CD14-positive monocyte (primary cell): ENCODE data around the gene LAMA3. TPM values are rescaled to one million over a fixed set of nuclear protein-coding genes. Genes with fewer than 3 reads are reported as not detected.

Experiments used
- DNase-seq, 3 donors: peaks; one replicate each; pipeline ENCODE4 v3.0.0-alpha.2; 2011 to 2022
- H2AFZ ChIP-seq: 2 replicates; pipeline ENCODE4 v1.6.0; 2012; ENCODE audit warnings: mild to moderate bottlenecking, low read depth, low read length, inconsistent platforms; ENCODE audit not compliant: insufficient read depth, poor library complexity, severe bottlenecking
- H3K27ac ChIP-seq, 2 donors: 1 replicate in 1 of 2; 2 replicates in 1 of 2; pipeline ENCODE4 v1.5.1; 2012 to 2013; ENCODE audit warnings: low read length in 2 of 2, control low read depth in 1 of 2, inconsistent platforms in 1 of 2, low read depth in 1 of 2, mild to moderate bottlenecking in 1 of 2
- H3K27me3 ChIP-seq, 2 donors: one replicate each; pipeline versions ENCODE4 v1.6.0 to v1.6.1; 2011 to 2013; ENCODE audit warnings: low read length in 2 of 2; ENCODE audit not compliant: control insufficient read depth in 2 of 2, insufficient read depth in 2 of 2
- H3K36me3 ChIP-seq, 2 donors: replicated peaks in 1 of 2; 1 replicate in 1 of 2; 2 replicates in 1 of 2; pipeline versions ENCODE4 v1.5.1 to v1.6.1; 2012 to 2013; ENCODE audit warnings: low read length in 2 of 2, control low read depth in 1 of 2, inconsistent platforms in 1 of 2, mild to moderate bottlenecking in 1 of 2; ENCODE audit not compliant: insufficient read depth in 2 of 2, control insufficient read depth in 1 of 2
- H3K4me1 ChIP-seq, 2 donors: 1 replicate in 1 of 2; 2 replicates in 1 of 2; pipeline versions ENCODE4 v1.5.1 to v1.6.1; 2012 to 2013; ENCODE audit warnings: low read length in 2 of 2, control low read depth in 1 of 2, inconsistent platforms in 1 of 2, mild to moderate bottlenecking in 1 of 2, moderate library complexity in 1 of 2; ENCODE audit not compliant: insufficient read depth in 2 of 2, control insufficient read depth in 1 of 2
- H3K4me2 ChIP-seq: replicated peaks from 2 replicates; pipeline ENCODE3; 2012; ENCODE audit warnings: low read length, moderate library complexity, mild to moderate bottlenecking; ENCODE audit not compliant: poor library complexity, severe bottlenecking; ENCODE audit errors: extremely low read depth
- H3K4me3 ChIP-seq, 3 experiments: fragments of 200-600 bp in 1 of 3; sonication (generic) in 1 of 3; replicated peaks in 1 of 3; 1 replicate in 2 of 3; 2 replicates in 1 of 3; pipeline ENCODE4 v1.5.1; 2011 to 2013; ENCODE audit warnings: low read length in 3 of 3, mild to moderate bottlenecking in 3 of 3, control low read depth in 2 of 3, low read depth in 2 of 3, inconsistent platforms in 1 of 3, moderate library complexity in 1 of 3
- H3K79me2 ChIP-seq: 2 replicates; pipeline ENCODE4 v1.6.0; 2012; ENCODE audit warnings: mild to moderate bottlenecking, control low read depth, inconsistent platforms, low read length, moderate library complexity; ENCODE audit not compliant: insufficient read depth
- H3K9ac ChIP-seq: 2 replicates; pipeline ENCODE4 v1.6.0; 2017; ENCODE audit warnings: low read length, mild to moderate bottlenecking; ENCODE audit not compliant: insufficient read depth, poor library complexity, severe bottlenecking
- H3K9me3 ChIP-seq, 2 donors: replicated peaks in 1 of 2; 1 replicate in 1 of 2; 2 replicates in 1 of 2; pipeline versions ENCODE4 v1.5.1 to v1.6.1; 2012 to 2013; ENCODE audit warnings: low read length in 2 of 2, control low read depth in 1 of 2; ENCODE audit not compliant: control insufficient read depth in 1 of 2, insufficient read depth in 1 of 2
- H4K20me1 ChIP-seq: 2 replicates; pipeline ENCODE4 v1.6.0; 2012; ENCODE audit warnings: mild to moderate bottlenecking, low read length, control low read depth, moderate library complexity; ENCODE audit not compliant: insufficient read depth
- H3K27ac Mint-ChIP-seq, 7 donors: one replicate each; pipeline ENCODE4 v1.8.0; 2020; ENCODE audit warnings: mild to moderate bottlenecking in 7 of 7, mixed read lengths in 7 of 7, moderate library complexity in 6 of 7, inconsistent platforms in 2 of 7
- H3K27me3 Mint-ChIP-seq, 3 donors: one replicate each; pipeline ENCODE4 v1.8.0; 2021 to 2022; ENCODE audit warnings: low read depth in 3 of 3, mild to moderate bottlenecking in 3 of 3, mixed read lengths in 3 of 3, moderate library complexity in 3 of 3, inconsistent platforms in 1 of 3
- H3K36me3 Mint-ChIP-seq, 2 donors: one replicate each; pipeline ENCODE4 v1.8.0; 2020; ENCODE audit warnings: mixed read lengths in 2 of 2, inconsistent platforms in 1 of 2, mild to moderate bottlenecking in 1 of 2
- H3K4me1 Mint-ChIP-seq: one replicate; pipeline ENCODE4 v1.8.0; 2020; ENCODE audit warnings: mild to moderate bottlenecking, mixed read lengths
- H3K4me3 Mint-ChIP-seq, 2 donors: one replicate each; pipeline ENCODE4 v1.8.0; 2020; ENCODE audit warnings: mild to moderate bottlenecking in 2 of 2, mixed read lengths in 2 of 2, moderate library complexity in 1 of 2
- H3K9me3 Mint-ChIP-seq, 7 donors: one replicate each; pipeline ENCODE4 v1.8.0; 2020 to 2022; ENCODE audit warnings: mixed read lengths in 7 of 7, mild to moderate bottlenecking in 6 of 7, moderate library complexity in 6 of 7, inconsistent platforms in 2 of 7
- WGBS: methylation state at CpG from one replicate; pipeline ENCODE4 v1.1.5; 2013; ENCODE audit warnings: missing lambda C conversion rate; ENCODE audit not compliant: insufficient coverage; 5-methylcytosine and 5-hydroxymethylcytosine counted together
- intact Hi-C, 2 donors: fragments of 100-400 bp; cut with micrococcal nuclease; formaldehyde crosslinking; loops; one replicate each; pipeline versions ENCODE4 v1.15.0 to v1.15.1; 2023
- polyA plus RNA-seq, 3 donors: library from polyadenylated mRNA; depleted of rRNA in 1 of 3; unstranded in 2 of 3; stranded (reverse) in 1 of 3; fragments of 300-500 nt in 2 of 3; fragments of >200 nt in 1 of 3; fragmentation: Illumina TruSeq in 2 of 3; gene quantifications; 1 replicate in 2 of 3; 2 replicates in 1 of 3; pipeline ENCODE4 v1.2.3, GENCODE V29; 2012 to 2021
- TF ChIP-seq, protein P1 (sequence below): fragments of 200-600 bp; IDR thresholded peaks from one replicate; pipeline ENCODE4 v1.8.0; 2022; ENCODE audit warnings: antibody characterized with exemption, mild to moderate bottlenecking

LAMA3 gene
- polyA plus RNA-seq, 3 donors = not detected

DNA sequence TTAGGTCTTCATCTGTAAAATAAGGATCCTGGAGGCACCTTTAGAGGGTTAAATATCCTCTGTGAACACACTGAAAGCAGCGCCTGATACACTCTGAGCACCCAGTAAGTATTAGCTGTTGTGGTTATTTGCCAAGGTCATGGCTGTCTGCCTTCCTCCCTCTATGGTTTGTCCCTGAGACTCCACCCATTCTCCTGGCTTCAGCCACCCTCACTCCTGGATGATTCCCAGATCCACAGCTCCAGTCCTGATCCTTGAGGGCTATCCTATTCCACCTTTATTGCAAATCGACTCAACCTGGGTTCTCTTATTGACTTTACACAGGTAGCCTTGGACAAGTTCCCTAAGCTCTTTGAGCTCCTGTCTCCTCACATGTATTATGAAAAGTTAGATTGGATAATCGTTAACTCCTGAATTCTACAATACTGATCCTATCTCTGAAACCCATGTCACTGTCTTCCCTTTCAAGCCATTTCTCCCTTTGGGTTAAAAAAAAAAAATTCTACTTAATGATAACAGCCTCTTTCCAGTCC lies 162.3 kb downstream of the LAMA3 start:
- TF ChIP-seq, protein P1, sequence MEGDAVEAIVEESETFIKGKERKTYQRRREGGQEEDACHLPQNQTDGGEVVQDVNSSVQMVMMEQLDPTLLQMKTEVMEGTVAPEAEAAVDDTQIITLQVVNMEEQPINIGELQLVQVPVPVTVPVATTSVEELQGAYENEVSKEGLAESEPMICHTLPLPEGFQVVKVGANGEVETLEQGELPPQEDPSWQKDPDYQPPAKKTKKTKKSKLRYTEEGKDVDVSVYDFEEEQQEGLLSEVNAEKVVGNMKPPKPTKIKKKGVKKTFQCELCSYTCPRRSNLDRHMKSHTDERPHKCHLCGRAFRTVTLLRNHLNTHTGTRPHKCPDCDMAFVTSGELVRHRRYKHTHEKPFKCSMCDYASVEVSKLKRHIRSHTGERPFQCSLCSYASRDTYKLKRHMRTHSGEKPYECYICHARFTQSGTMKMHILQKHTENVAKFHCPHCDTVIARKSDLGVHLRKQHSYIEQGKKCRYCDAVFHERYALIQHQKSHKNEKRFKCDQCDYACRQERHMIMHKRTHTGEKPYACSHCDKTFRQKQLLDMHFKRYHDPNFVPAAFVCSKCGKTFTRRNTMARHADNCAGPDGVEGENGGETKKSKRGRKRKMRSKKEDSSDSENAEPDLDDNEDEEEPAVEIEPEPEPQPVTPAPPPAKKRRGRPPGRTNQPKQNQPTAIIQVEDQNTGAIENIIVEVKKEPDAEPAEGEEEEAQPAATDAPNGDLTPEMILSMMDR = no peak
- Histone ChIP-seq H3K36me3 (no peaks in the 10 kb centered on the region), H3K79me2 (no peaks in the 10 kb centered on the region), H3K9ac (no peak overlapping the region), H3K9me3 (no peaks in the 10 kb centered on the region), H3K27ac (no peak overlapping the region), H4K20me1 (no peaks in the 10 kb centered on the region), H3K4me1 (peaks cover 6 to 7% of the 10 kb centered on the region in 2 donors), H3K4me3 (no peak overlapping the region), H3K4me2 (no peak overlapping the region), H3K27me3 (no peaks in the 10 kb centered on the region), H2AFZ (no peak overlapping the region)
- Mint-ChIP-seq H3K4me3 (no peak overlapping the region), H3K27me3 (peaks cover 0 to 1% (median 0%) of the 10 kb centered on the region in 3 donors), H3K4me1 (peaks cover 14% of the 10 kb centered on the region), H3K9me3 (peaks cover 0 to 2% (median 0%) of the 10 kb centered on the region in 7 donors), H3K36me3 (no peaks in the 10 kb centered on the region), H3K27ac (no peak overlapping the region)
- no peak for DNase-seq
- intact Hi-C loops = no loop called here
- no CpG with 5 or more reads among the region's 3 CpGs for WGBS

DNA sequence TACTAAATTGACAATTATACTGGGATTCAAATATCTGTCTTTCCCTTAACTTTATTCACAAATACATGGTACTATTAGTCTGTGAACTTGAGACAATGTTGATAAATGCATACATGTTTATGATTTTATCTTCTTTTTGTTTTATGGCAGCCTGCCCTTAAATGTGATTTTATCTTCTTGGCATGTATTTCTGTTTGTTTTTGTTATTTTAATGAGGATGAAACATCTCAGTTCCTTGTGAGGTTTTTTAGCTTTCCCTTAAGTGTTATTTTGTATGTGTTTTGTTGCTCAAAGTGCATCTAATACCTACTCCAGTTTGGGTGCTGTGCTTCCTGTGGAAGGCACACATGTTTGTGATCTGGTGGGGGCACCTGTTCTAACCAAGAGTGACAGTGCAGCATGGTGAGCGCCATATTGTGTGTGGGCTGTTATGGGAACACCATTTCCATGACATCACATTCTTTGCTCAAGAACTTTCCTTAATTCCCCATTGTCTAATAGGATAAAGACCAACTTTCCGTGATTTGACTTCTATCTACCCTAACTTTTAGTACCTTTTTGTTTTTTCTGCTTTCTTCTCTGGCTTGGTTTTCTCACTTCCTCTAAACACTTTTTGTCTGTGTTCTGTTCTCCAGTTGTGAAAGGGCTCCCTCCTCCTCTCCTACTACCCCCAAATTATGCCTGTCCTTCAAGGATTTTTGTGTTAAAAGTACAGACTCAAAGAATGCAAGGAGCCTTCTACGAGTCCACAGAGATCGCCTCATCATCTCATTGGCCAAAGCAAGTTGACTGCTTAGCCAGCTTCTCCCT lies 163.2 kb downstream of the LAMA3 start:
- no peak overlapping the region for H2AFZ ChIP-seq
- DNase-seq = no peak

More for the DNA sequence above, 163.2 kb downstream of the LAMA3 start:
- WGBS = 66% methylated on average over 3 of the region's 4 CpGs
- H3K27me3 ChIP-seq = no peaks in the 10 kb centered on the region
- H3K4me1 Mint-ChIP-seq = peaks cover 14% of the 10 kb centered on the region
- H3K4me3 Mint-ChIP-seq = no peak overlapping the region
- H3K9me3 ChIP-seq = no peaks in the 10 kb centered on the region
- no peaks in the 10 kb centered on the region for H3K79me2 ChIP-seq
- TF ChIP-seq, protein P1 = no peak
- H3K27me3 Mint-ChIP-seq = peaks cover 0 to 1% (median 0%) of the 10 kb centered on the region in 3 donors
- intact Hi-C loops = no loop called here
- H3K36me3 Mint-ChIP-seq = no peaks in the 10 kb centered on the region
- H3K27ac Mint-ChIP-seq = peak overlapping the region in 1 of 7 donors; percentile 3
- no peaks in the 10 kb centered on the region for H3K36me3 ChIP-seq
- peaks cover 6 to 7% of the 10 kb centered on the region in 2 donors for H3K4me1 ChIP-seq
- peaks cover 0 to 2% (median 0%) of the 10 kb centered on the region in 7 donors for H3K9me3 Mint-ChIP-seq
- no peak overlapping the region for H3K9ac ChIP-seq
- no peaks in the 10 kb centered on the region for H4K20me1 ChIP-seq
- no peak overlapping the region for H3K4me3 ChIP-seq
- no peak overlapping the region for H3K4me2 ChIP-seq
- no peak overlapping the region for H3K27ac ChIP-seq
